GM12878 (cell line): ENCODE results near the gene ADH1A. TPM values are rescaled to one million over a fixed set of nuclear protein-coding genes. Genes with fewer than 3 reads are reported as not detected.

Experiments used
- ATAC-seq: fragments of 200-7000 bp; cut with Tn5 transposase; 3 replicates; pipeline ENCODE4 v1.9.1; 2020; ENCODE audit warnings: mild to moderate bottlenecking, moderate library complexity
- BruUV-seq: library from RNA; stranded (reverse); fragments of 400-500 nt; replicated peaks from 2 replicates; lab custom pipeline; 2021; lab: Mats Ljungman, UMichigan
- CTCF ChIA-PET: fragments of 300-600 bp; sonication (Branson Sonifier 250); formaldehyde crosslinking; extraction: SDS; loops from one replicate; lab custom pipeline; 2021; ENCODE audit warnings: inconsistent platforms; lab: Yijun Ruan, JAX
- POLR2A ChIA-PET: fragments of 350-600 bp; formaldehyde crosslinking; extraction: SDS; loops from one replicate; lab custom pipeline; 2021; ENCODE audit warnings: inconsistent platforms; lab: Charles Lee
- RAD21 ChIA-PET: fragments of 300-600 bp; sonication (Branson Sonifier 250); formaldehyde crosslinking; loops from one replicate; lab custom pipeline; 2023; ENCODE audit warnings: antibody characterized with exemption; ENCODE audit not compliant: unreplicated experiment; lab: Charles Lee
- SMC1A ChIA-PET: fragments of 300-600 bp; sonication (Branson Sonifier 250); formaldehyde crosslinking; loops from one replicate; lab custom pipeline; 2023; ENCODE audit not compliant: unreplicated experiment, uncharacterized antibody; lab: Charles Lee
- DNase-seq: peaks from one replicate; pipeline ENCODE4 v3.0.0-alpha.2; 2011; ENCODE audit warnings: low read depth, low spot score
- FAIRE-seq: peaks from 3 replicates; lab custom pipeline; 2011; peaks lifted over from hg19 to GRCh38; lab: Jason Lieb, UNC
- H2AFZ ChIP-seq: 2 replicates; pipeline ENCODE4 v1.6.0; 2011; ENCODE audit warnings: low read depth, low read length, control low read depth; ENCODE audit not compliant: control insufficient read depth
- H3K27ac ChIP-seq: 2 replicates; pipeline ENCODE4 v1.5.1; 2011; ENCODE audit warnings: control low read depth; ENCODE audit not compliant: control insufficient read depth, insufficient read depth
- H3K27me3 ChIP-seq, 2 experiments: replicated peaks in 1 of 2; 2 replicates each; pipeline versions ENCODE4 v1.6.0 to v1.6.1; 2011; ENCODE audit warnings: low read length in 1 of 2; ENCODE audit not compliant: control insufficient read depth in 2 of 2, insufficient read depth in 2 of 2
- H3K36me3 ChIP-seq, 2 experiments: 2 replicates each; pipeline ENCODE4 v1.5.1; 2011; ENCODE audit warnings: low read length in 1 of 2; ENCODE audit not compliant: control insufficient read depth in 2 of 2, insufficient read depth in 2 of 2
- H3K4me1 ChIP-seq: 2 replicates; pipeline ENCODE4 v1.6.1; 2011; ENCODE audit warnings: mild to moderate bottlenecking, low read length, moderate library complexity, mixed read lengths; ENCODE audit not compliant: control insufficient read depth, insufficient read depth
- H3K4me2 ChIP-seq: 2 replicates; pipeline ENCODE4 v1.6.0; 2011; ENCODE audit warnings: control low read depth; ENCODE audit not compliant: control insufficient read depth, insufficient read depth
- H3K4me3 ChIP-seq: fragments of 200-600 bp; sonication (generic); 2 replicates; pipeline ENCODE4 v1.5.1; 2016
- H3K79me2 ChIP-seq: 2 replicates; pipeline ENCODE4 v1.6.0; 2011; ENCODE audit warnings: low read length; ENCODE audit not compliant: control insufficient read depth, insufficient read depth
- H3K9ac ChIP-seq: 2 replicates; pipeline ENCODE4 v1.8.0; 2011; ENCODE audit warnings: low read length, control low read depth, mixed read lengths; ENCODE audit not compliant: control insufficient read depth, insufficient read depth
- H3K9me3 ChIP-seq: replicated peaks from 3 replicates; pipeline ENCODE4 v1.5.1; 2011; ENCODE audit warnings: mild to moderate bottlenecking, low read length; ENCODE audit not compliant: control insufficient read depth, insufficient read depth
- H4K20me1 ChIP-seq: 2 replicates; pipeline ENCODE4 v1.6.0; 2011; ENCODE audit not compliant: control insufficient read depth, insufficient read depth
- CBFB ChIP-seq: IDR thresholded peaks from 2 replicates; pipeline ENCODE4 v1.6.1; 2016; ENCODE audit warnings: antibody characterized with exemption, low read depth
- DPF2 ChIP-seq: fragments of 450-650 bp; IDR thresholded peaks from 2 replicates; pipeline ENCODE4 v1.6.1; 2017; ENCODE audit warnings: mild to moderate bottlenecking
- HCFC1 ChIP-seq: fragments of 150-350 bp; IDR thresholded peaks from 2 replicates; pipeline ENCODE4 v1.6.1; 2014; ENCODE audit warnings: low read length
- IKZF2 ChIP-seq, 2 experiments: fragments of 450-650 bp; IDR thresholded peaks; 2 replicates each; pipeline ENCODE4 v1.6.1; 2017; ENCODE audit warnings: mild to moderate bottlenecking in 2 of 2, moderate library complexity in 2 of 2
- NR2C1 ChIP-seq: fragments of 450-650 bp; IDR thresholded peaks from 2 replicates; pipeline ENCODE4 v1.6.1; 2017; ENCODE audit warnings: antibody characterized with exemption, mild to moderate bottlenecking, moderate library complexity
- NR2C2 ChIP-seq: IDR thresholded peaks from 2 replicates; pipeline ENCODE4 v1.6.1; 2011; ENCODE audit warnings: borderline replicate concordance, low read depth; ENCODE audit not compliant: control insufficient read depth, insufficient read length
- SIN3A ChIP-seq: IDR thresholded peaks from 2 replicates; pipeline ENCODE4 v1.6.1; 2012; ENCODE audit warnings: low read depth, low read length, improper control_type of control experiment
- ZNF217 ChIP-seq: fragments of 450-650 bp; IDR thresholded peaks from 2 replicates; pipeline ENCODE4 v1.6.1; 2017; ENCODE audit warnings: antibody characterized with exemption, mild to moderate bottlenecking
- WGBS: methylation state at CpG from one replicate; pipeline ENCODE4 v1.1.6; 2016; ENCODE audit warnings: low lambda C conversion rate; ENCODE audit not compliant: insufficient replicate concordance, insufficient coverage; ENCODE audit errors: missing lambda C conversion rate; 5-methylcytosine and 5-hydroxymethylcytosine counted together
- in situ Hi-C: fragments of 300-500 bp; cut with MboI; formaldehyde crosslinking; loops from 9 replicates; pipeline ENCODE4 v1.14.3; 2018; ENCODE audit warnings: mixed read lengths
- intact Hi-C: fragments of 100-400 bp; cut with micrococcal nuclease; formaldehyde crosslinking; loops from one replicate; pipeline ENCODE4 v1.14.2; 2022; ENCODE audit not compliant: unreplicated experiment
- polyA plus RNA-seq, 11 experiments: library from polyadenylated mRNA; depleted of rRNA in 4 of 11; unstranded in 6 of 11; stranded (reverse) in 5 of 11; fragments of >200 nt; fragmentation: Nextera tagmentation in 4 of 11; fragmentation: Illumina TruSeq in 1 of 11; extraction: Ambion mirVana in 4 of 11; extraction: Trizol in 1 of 11; gene quantifications; 1 replicate in 1 of 11; 2 replicates in 10 of 11; pipeline versions ENCODE4 v1.2.1 to v1.2.3, GENCODE V29; 2011 to 2016; ENCODE audit warnings: inconsistent platforms in 2 of 11, missing spikeins in 2 of 11, low read depth in 1 of 11
- total RNA-seq, 4 experiments: library from RNA; depleted of rRNA in 3 of 4; stranded (reverse); fragments of >200 nt in 3 of 4; fragmentation: Illumina TruSeq in 1 of 4; extraction: Trizol in 1 of 4; gene quantifications; 2 replicates each; pipeline versions ENCODE4 v1.2.1 to v1.2.3, GENCODE V29; 2013 to 2021
- TF ChIP-seq, protein P1 (sequence below): IDR thresholded peaks from 2 replicates; pipeline ENCODE4 v1.6.1; 2011; ENCODE audit warnings: low read depth, mild to moderate bottlenecking, low read length, moderate library complexity, borderline replicate concordance; ENCODE audit errors: extremely low read depth
- TF ChIP-seq, protein P2 (sequence below): fragments of 150-350 bp; IDR thresholded peaks from 2 replicates; pipeline ENCODE4 v1.6.1; 2016; ENCODE audit warnings: low read depth, low read length
- TF ChIP-seq, protein P3 (sequence below): fragments of 450-650 bp; formaldehyde crosslinking; IDR thresholded peaks from 2 replicates; pipeline ENCODE4 v1.4.0; 2020; ENCODE audit warnings: mild to moderate bottlenecking, moderate library complexity

The ADH1A gene
- total and polyA plus RNA-seq, 10 of the 15 experiments (the other 5 are each of a cell fraction or from before 2014, with no cell fraction given) = not detected

DNA sequence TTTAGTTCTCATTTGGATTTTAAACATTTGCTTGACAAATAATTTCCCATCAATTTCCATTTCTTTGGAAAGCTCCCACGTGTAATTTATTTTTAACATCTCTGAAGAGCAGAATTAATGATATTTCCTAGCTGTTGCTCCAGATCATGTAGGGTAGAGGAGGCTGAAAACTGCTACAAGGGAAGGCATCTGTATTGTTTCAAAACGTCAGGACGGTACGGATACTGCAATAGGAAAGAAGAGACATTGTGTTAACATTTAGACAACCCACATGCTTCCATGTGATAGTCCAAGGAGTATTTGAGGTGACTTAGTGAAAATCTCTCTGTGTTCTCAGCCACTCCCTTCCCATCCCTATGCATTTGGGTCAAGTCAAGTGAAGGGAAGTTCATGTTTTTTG, 45.8 kb upstream of the ADH1A start:
- RAD21 ChIA-PET = no interaction called here
- WGBS = 21% methylated on average over 4 of the region's 4 CpGs
- H3K27me3 ChIP-seq = no peaks in the 10 kb centered on the region
- no peak overlapping the region for H3K9ac ChIP-seq
- no peaks in the 10 kb centered on the region for H3K79me2 ChIP-seq
- no peak overlapping the region for H3K4me3 ChIP-seq
- intact Hi-C loops (no loop called here), in situ Hi-C loops (no loop called here)
- no peak overlapping the region for H3K27ac ChIP-seq
- H3K4me1 ChIP-seq = no peaks in the 10 kb centered on the region
- no peak overlapping the region for H3K4me2 ChIP-seq
- H3K36me3 ChIP-seq = no peaks in the 10 kb centered on the region
- CTCF ChIA-PET = interaction anchor here (1.1 kb wide), 1 partner anchor 10 kb away, joined by 3 read pairs; no protein-coding TSS in a partner anchor
- H2AFZ ChIP-seq = no peak overlapping the region
- no peak for FAIRE-seq
- no peak for TF ChIP-seq IKZF2 (IDR thresholded peaks at IDR 0.05)
- TF ChIP-seq DPF2 = no peak
- no peak for DNase-seq
- SMC1A ChIA-PET = no interaction called here
- no peak for ATAC-seq
- no peaks in the 10 kb centered on the region for H4K20me1 ChIP-seq
- BruUV-seq = no TSS peak
- H3K9me3 ChIP-seq = no peaks in the 10 kb centered on the region
- POLR2A ChIA-PET = interaction anchor here (0.6 kb wide), 1 partner anchor 605 kb away, joined by 4 read pairs; no protein-coding TSS in a partner anchor

DNA sequence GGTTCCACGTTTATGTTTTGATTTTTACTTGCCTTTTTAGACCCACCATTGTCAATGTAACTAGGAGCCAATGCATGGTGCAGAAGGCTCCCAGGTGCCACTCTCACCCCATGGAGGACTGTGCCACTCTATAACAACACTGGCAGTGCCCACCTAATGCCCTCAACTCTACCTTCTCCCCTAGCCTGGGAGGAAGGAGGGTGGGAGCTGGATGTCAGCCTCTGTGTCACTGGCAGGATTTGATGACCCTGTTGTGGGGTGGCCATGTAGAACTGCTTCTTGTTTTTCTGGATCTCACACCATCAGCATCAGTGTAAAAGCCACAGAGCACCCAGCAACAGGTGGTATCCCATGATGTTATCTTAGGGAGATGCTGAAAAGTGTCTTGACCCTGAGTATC, 44.1 kb upstream of the ADH1A start:
- no peak overlapping the region for H3K4me2 ChIP-seq
- H3K79me2 ChIP-seq = no peaks in the 10 kb centered on the region
- no peaks in the 10 kb centered on the region for H3K36me3 ChIP-seq
- in situ Hi-C loops = no loop called here
- no peaks in the 10 kb centered on the region for H3K4me1 ChIP-seq
- ChIA-PET POLR2A (no interaction called here), SMC1A (no interaction called here), RAD21 (no interaction called here), CTCF (no interaction called here)
- ATAC-seq (no peak), DNase-seq (no peak), FAIRE-seq (no peak)
- BruUV-seq = no TSS peak
- no peak overlapping the region for H3K27ac ChIP-seq
- H2AFZ ChIP-seq = no peak overlapping the region
- no peak overlapping the region for H3K4me3 ChIP-seq
- H3K9me3 ChIP-seq = no peaks in the 10 kb centered on the region
- no peaks in the 10 kb centered on the region for H4K20me1 ChIP-seq
- no peaks in the 10 kb centered on the region for H3K27me3 ChIP-seq
- H3K9ac ChIP-seq = no peak overlapping the region
- intact Hi-C loops = no loop called here
- WGBS = 0% methylated on average over 1 of the region's 1 CpG
- TF ChIP-seq, protein P1, sequence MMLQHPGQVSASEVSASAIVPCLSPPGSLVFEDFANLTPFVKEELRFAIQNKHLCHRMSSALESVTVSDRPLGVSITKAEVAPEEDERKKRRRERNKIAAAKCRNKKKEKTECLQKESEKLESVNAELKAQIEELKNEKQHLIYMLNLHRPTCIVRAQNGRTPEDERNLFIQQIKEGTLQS = no peak
- TF ChIP-seq HCFC1 = no peak
- TF ChIP-seq CBFB = no peak
- TF ChIP-seq SIN3A = no peak
- TF ChIP-seq, protein P2, sequence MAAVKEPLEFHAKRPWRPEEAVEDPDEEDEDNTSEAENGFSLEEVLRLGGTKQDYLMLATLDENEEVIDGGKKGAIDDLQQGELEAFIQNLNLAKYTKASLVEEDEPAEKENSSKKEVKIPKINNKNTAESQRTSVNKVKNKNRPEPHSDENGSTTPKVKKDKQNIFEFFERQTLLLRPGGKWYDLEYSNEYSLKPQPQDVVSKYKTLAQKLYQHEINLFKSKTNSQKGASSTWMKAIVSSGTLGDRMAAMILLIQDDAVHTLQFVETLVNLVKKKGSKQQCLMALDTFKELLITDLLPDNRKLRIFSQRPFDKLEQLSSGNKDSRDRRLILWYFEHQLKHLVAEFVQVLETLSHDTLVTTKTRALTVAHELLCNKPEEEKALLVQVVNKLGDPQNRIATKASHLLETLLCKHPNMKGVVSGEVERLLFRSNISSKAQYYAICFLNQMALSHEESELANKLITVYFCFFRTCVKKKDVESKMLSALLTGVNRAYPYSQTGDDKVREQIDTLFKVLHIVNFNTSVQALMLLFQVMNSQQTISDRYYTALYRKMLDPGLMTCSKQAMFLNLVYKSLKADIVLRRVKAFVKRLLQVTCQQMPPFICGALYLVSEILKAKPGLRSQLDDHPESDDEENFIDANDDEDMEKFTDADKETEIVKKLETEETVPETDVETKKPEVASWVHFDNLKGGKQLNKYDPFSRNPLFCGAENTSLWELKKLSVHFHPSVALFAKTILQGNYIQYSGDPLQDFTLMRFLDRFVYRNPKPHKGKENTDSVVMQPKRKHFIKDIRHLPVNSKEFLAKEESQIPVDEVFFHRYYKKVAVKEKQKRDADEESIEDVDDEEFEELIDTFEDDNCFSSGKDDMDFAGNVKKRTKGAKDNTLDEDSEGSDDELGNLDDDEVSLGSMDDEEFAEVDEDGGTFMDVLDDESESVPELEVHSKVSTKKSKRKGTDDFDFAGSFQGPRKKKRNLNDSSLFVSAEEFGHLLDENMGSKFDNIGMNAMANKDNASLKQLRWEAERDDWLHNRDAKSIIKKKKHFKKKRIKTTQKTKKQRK = no peak
- TF ChIP-seq NR2C1 = no peak
- TF ChIP-seq NR2C2 = no peak
- TF ChIP-seq, protein P3, sequence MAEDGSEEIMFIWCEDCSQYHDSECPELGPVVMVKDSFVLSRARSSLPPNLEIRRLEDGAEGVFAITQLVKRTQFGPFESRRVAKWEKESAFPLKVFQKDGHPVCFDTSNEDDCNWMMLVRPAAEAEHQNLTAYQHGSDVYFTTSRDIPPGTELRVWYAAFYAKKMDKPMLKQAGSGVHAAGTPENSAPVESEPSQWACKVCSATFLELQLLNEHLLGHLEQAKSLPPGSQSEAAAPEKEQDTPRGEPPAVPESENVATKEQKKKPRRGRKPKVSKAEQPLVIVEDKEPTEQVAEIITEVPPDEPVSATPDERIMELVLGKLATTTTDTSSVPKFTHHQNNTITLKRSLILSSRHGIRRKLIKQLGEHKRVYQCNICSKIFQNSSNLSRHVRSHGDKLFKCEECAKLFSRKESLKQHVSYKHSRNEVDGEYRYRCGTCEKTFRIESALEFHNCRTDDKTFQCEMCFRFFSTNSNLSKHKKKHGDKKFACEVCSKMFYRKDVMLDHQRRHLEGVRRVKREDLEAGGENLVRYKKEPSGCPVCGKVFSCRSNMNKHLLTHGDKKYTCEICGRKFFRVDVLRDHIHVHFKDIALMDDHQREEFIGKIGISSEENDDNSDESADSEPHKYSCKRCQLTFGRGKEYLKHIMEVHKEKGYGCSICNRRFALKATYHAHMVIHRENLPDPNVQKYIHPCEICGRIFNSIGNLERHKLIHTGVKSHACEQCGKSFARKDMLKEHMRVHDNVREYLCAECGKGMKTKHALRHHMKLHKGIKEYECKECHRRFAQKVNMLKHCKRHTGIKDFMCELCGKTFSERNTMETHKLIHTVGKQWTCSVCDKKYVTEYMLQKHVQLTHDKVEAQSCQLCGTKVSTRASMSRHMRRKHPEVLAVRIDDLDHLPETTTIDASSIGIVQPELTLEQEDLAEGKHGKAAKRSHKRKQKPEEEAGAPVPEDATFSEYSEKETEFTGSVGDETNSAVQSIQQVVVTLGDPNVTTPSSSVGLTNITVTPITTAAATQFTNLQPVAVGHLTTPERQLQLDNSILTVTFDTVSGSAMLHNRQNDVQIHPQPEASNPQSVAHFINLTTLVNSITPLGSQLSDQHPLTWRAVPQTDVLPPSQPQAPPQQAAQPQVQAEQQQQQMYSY (CRISPR knock-in tag) = no peak
- TF ChIP-seq ZNF217 = no peak
